Colonic mucosa (tissue), 4 donors: Measurements from ENCODE around the gene ZNF580. TPM values are rescaled to one million over a fixed set of nuclear protein-coding genes. Genes with fewer than 3 reads are reported as not detected.
A peak's percentile ranks its signal among the peaks of the same experiment; 100 is the strongest.

ENCODE experiments used
- DNase-seq: peaks from one replicate; pipeline ENCODE4 v3.0.0-alpha.2; 2020
- H3K27ac ChIP-seq: fragments of 200-600 bp; one replicate; pipeline ENCODE4 v1.8.0; 2021
- H3K27me3 ChIP-seq: fragments of 200-600 bp; one replicate; pipeline ENCODE4 v1.8.0; 2021
- H3K36me3 ChIP-seq: fragments of 200-600 bp; one replicate; pipeline ENCODE4 v1.8.0; 2021
- H3K4me1 ChIP-seq: fragments of 200-600 bp; one replicate; pipeline ENCODE4 v1.8.0; 2021; ENCODE audit warnings: mild to moderate bottlenecking
- H3K4me3 ChIP-seq: fragments of 200-600 bp; one replicate; pipeline ENCODE4 v1.8.0; 2021
- H3K9ac ChIP-seq, 2 donors: one replicate each; pipeline ENCODE4 v1.7.0; 2013; ENCODE audit warnings: control low read depth in 2 of 2, low read depth in 2 of 2, low read length in 2 of 2
- H3K9me3 ChIP-seq: fragments of 200-600 bp; one replicate; pipeline ENCODE4 v1.8.0; 2021
- intact Hi-C: fragments of 100-400 bp; cut with DNase I; formaldehyde crosslinking; loops from one replicate; pipeline ENCODE4 v1.14.1; 2022
- total RNA-seq, 2 donors: library from RNA; stranded (reverse); fragmentation: NEBNext Ultra II Directional in 1 of 2; extraction: Animal tissue kit (Norgen Biotek cat#: 25700) in 1 of 2; gene quantifications; one replicate each; pipeline ENCODE4 v1.2.1, GENCODE V29; 2021
- TF ChIP-seq, protein P1 (sequence below): fragments of 200-600 bp; IDR thresholded peaks from one replicate; pipeline ENCODE4 v1.8.0; 2022; ENCODE audit warnings: antibody characterized with exemption, mild to moderate bottlenecking
- donor health status: healthy.
- donor health status: DM: no; HTN: no; CAD: no.
- donor health status: DM: no; HTN: no; CAD: no.

The ZNF580 gene
- total RNA-seq, 2 donors from 2014 or later: 18.0 to 28.6 TPM

GRCh38 chr19:55688422-55689218, 47.8 kb downstream of the ZNF580 start:
- H3K9me3 ChIP-seq: no peaks in the 10 kb centered on the region
- H3K27me3 ChIP-seq: no peaks in the 10 kb centered on the region
- H3K36me3 ChIP-seq: peaks cover 33% of the 10 kb centered on the region
- peaks cover 39% of the 10 kb centered on the region for H3K4me1 ChIP-seq
- TF ChIP-seq, protein P1, sequence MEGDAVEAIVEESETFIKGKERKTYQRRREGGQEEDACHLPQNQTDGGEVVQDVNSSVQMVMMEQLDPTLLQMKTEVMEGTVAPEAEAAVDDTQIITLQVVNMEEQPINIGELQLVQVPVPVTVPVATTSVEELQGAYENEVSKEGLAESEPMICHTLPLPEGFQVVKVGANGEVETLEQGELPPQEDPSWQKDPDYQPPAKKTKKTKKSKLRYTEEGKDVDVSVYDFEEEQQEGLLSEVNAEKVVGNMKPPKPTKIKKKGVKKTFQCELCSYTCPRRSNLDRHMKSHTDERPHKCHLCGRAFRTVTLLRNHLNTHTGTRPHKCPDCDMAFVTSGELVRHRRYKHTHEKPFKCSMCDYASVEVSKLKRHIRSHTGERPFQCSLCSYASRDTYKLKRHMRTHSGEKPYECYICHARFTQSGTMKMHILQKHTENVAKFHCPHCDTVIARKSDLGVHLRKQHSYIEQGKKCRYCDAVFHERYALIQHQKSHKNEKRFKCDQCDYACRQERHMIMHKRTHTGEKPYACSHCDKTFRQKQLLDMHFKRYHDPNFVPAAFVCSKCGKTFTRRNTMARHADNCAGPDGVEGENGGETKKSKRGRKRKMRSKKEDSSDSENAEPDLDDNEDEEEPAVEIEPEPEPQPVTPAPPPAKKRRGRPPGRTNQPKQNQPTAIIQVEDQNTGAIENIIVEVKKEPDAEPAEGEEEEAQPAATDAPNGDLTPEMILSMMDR: no peak
- intact Hi-C loops: no loop called here
- peak overlapping the region; percentile 48 to 80 for H3K9ac ChIP-seq
- peak; percentile 90 for DNase-seq
- no peak overlapping the region for H3K4me3 ChIP-seq
- H3K27ac ChIP-seq: peak overlapping the region; percentile 82

GRCh38 chr19:55689411-55690108, 48.8 kb downstream of the ZNF580 start:
- no peak overlapping the region for H3K4me3 ChIP-seq
- intact Hi-C loops: no loop called here
- peaks cover 33% of the 10 kb centered on the region for H3K36me3 ChIP-seq
- H3K9ac ChIP-seq: peak overlapping the region in 1 of 2 donors; percentile 72
- no peak for DNase-seq
- H3K27me3 ChIP-seq: no peaks in the 10 kb centered on the region
- peak overlapping the region; percentile 82 for H3K27ac ChIP-seq
- TF ChIP-seq, protein P1: no peak
- no peaks in the 10 kb centered on the region for H3K9me3 ChIP-seq
- H3K4me1 ChIP-seq: peaks cover 35% of the 10 kb centered on the region

DNA sequence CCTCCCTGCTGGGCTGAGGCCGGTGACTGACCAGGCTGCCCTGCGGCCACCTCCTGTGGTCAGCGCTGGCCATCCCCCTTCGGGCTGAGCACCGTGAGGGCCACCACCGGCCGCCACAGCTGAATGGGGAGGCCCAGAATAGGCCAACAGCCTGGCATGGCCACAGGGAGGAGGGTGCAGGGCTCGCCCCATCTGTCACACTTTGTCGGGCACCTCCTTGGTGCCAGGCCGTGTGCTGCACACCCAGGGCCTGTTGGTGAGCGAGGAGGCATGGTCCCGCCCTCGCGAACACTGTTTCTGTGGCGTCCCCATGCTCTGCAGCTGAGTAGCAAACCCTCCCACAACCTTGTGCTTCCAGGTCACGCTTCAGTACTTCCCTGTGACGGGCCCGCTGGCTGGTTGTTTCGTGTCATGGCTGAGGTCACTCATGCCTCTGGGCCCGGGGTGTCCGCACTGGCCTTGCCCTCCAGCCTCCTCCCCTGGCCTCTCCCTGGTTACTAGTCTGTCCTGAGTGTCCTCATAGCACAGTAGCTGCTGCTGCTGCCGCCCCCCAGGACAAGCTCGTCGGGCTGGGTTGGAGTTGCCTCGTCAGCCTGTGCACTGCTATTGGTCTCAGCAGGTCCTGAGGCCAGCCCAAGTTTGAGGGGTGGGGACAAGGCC, 49.4 kb downstream of the ZNF580 start:
- Histone ChIP-seq H3K36me3 (peaks cover 39% of the 10 kb centered on the region), H3K9ac (no peak overlapping the region), H3K4me1 (peaks cover 28% of the 10 kb centered on the region), H3K9me3 (no peaks in the 10 kb centered on the region), H3K4me3 (no peak overlapping the region), H3K27me3 (no peaks in the 10 kb centered on the region), H3K27ac (no peak overlapping the region)
- no peak for DNase-seq
- intact Hi-C loops: no loop called here
- TF ChIP-seq, protein P1: no peak

DNA sequence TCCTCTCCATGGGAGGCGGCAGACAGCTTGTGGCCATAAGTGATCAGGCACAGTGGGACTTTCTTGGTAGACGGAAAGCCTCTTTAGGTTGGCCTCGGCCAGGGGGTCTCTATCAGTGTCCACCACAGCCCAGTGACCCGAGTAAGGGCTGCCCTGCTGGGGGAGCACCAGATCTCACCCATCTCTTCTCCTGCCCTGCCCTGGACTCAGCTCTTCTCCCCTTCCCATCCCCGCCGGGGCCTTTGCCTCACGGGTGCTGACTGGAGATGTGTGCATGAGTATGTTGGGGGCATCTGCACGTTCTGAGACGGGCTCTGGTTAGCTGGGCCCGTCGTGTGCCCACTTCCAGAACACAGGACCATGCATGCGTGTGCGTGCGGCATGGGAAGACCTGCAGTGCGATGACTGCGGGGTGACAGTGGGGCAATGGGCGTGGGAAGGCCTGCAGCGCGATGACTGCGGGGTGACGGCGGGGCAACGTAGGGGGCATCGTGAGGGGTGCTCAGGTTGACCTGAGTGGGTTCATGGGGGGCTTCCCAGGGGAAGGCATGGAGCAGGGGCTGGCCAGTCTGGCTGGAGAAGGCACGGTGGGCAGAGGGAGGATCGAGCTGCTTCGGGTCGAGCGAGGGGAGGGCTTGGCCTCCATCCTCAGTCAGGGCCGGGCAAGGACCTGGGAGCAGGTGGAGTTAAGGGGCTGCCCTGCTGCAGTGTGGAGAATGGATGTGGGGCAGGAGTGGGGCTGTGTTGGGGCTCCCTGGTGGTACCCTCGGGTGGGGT, 50.2 kb downstream of the ZNF580 start:
- no peaks in the 10 kb centered on the region for H3K9me3 ChIP-seq
- H3K4me3 ChIP-seq: no peak overlapping the region
- no peak for DNase-seq
- no peak overlapping the region for H3K9ac ChIP-seq
- H3K4me1 ChIP-seq: peaks cover 23% of the 10 kb centered on the region
- no peak overlapping the region for H3K27ac ChIP-seq
- peaks cover 39% of the 10 kb centered on the region for H3K36me3 ChIP-seq
- TF ChIP-seq, protein P1: no peak
- no peaks in the 10 kb centered on the region for H3K27me3 ChIP-seq
- intact Hi-C loops: no loop called here
